Mammary epithelial cell (primary cell): ENCODE results near the gene C3orf20.

Source experiments
- EZH2 ChIP-seq: IDR thresholded peaks from 2 replicates; pipeline ENCODE4 v1.6.1; 2012; ENCODE audit warnings: low read length, inconsistent platforms, borderline replicate concordance
- TF ChIP-seq, protein P1 (sequence below), 2 donors: IDR thresholded peaks in 1 of 2; conservative IDR thresholded peaks in 1 of 2; 2 replicates each; pipeline ENCODE4 v1.5.1; 2011 to 2012; ENCODE audit warnings: inconsistent platforms in 2 of 2, low read length in 2 of 2, mild to moderate bottlenecking in 2 of 2, control low read depth in 1 of 2, low read depth in 1 of 2; ENCODE audit not compliant: insufficient read depth in 1 of 2; ENCODE audit errors: extremely low read depth in 1 of 2

- TF ChIP-seq, protein P1, sequence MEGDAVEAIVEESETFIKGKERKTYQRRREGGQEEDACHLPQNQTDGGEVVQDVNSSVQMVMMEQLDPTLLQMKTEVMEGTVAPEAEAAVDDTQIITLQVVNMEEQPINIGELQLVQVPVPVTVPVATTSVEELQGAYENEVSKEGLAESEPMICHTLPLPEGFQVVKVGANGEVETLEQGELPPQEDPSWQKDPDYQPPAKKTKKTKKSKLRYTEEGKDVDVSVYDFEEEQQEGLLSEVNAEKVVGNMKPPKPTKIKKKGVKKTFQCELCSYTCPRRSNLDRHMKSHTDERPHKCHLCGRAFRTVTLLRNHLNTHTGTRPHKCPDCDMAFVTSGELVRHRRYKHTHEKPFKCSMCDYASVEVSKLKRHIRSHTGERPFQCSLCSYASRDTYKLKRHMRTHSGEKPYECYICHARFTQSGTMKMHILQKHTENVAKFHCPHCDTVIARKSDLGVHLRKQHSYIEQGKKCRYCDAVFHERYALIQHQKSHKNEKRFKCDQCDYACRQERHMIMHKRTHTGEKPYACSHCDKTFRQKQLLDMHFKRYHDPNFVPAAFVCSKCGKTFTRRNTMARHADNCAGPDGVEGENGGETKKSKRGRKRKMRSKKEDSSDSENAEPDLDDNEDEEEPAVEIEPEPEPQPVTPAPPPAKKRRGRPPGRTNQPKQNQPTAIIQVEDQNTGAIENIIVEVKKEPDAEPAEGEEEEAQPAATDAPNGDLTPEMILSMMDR (conservative IDR thresholded peaks at IDR 0.05 in 1 of 2, IDR thresholded peaks at IDR 0.05 in 1 of 2; ENCODE audit: extremely low read depth in 1 of 2, insufficient read depth in 1 of 2, low read depth in 1 of 2, low read length in 2 of 2), result no peak
- no peak for TF ChIP-seq EZH2
These were observed 86.9 kb downstream of the C3orf20 start for GRCh38 chr3:14761866-14762265.
